ENCODE data around the gene GRIA4.

GRIA4 gene

DNA sequence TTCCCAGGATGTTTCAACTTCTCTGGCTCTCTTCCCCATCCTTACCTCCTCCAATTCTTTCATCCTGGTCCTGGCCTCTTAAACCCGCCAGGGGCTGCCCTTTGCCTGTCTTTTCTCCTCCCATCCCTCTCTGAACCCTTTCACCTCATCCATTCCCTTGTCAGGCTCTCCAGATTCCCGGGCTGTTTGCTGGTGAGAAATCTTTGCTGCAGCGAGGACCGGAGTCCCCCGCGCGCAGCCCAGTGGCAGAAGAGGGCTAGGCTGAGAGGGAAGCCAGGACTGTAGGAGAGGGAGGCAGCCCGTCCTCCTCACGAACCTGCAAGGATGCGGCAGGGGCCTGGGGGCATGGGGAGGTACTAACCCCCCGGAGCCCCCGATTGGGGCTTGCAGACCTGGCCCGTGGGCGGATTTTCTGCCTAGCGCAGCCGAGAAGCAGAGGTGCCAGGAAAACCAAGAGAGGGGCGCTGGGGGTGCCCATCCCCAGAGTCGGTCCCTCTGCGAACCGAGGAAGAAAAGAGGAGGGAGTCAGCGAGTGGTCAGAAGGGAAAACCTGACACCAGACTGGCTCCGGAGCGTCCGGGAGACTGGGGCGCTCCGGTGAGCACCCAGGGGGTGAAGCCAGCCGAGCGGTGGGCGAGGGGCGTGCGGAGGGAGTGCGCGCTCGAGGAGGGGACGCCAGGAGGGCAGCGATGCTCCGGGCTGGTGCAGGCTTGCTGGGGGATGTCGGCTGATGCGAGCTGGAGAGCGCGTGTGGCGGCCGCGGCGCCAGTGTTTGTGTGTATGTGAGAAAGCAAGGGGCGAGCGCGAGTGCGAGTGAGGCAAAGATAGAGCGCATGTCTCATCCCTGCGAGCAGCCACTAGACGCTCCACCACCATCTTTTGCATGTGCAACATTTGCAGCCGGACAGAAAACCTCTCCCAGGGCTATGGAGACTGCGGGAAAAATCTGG is at the start of gene GRIA4:
Gene GRIA4 (plus strand): TSS at position 242 of the 950 bp plus-strand sequence. CDS start 925 bp downstream, outside the sequence.
- no peak for DNase-seq (ENCODE audit: low spot score)

DNA sequence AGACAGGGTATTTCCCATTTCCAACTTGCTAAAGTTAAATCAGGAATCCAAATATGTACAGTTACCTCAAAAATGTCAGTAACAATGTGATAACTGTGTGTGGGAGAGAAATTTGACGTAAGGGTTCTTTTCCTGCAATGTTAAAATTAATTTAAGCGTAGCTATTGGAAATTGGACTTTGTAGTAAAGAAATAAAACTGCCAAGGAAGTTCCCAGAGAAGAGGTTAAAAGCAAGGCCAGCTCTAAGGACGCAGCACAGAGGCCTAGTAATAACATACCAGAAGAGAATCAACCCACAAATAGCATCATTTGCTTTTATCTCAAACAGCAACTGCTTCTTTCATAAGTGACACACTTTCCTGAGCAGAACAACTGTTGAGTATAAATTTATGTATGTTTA is 36.8 kb upstream of the GRIA4 start:
- no peak for DNase-seq (ENCODE audit: low spot score)

DNA sequence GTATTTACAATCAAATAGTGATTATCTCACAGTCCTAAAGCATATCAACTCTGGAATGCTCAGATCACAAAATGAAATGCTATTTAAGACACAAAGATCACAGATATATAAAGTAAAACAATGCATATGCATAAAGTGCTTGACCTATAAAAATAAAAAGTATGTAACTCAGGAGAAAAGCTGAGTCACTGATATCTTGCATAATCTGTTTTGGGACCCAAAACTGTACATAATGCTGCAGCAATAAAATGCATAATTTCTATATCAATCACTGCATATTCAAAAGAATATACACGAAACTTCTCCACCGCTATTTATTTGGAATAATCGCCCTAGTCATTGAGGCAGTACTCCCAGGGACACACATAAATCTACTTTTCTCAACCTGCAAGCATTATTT is 34.9 kb upstream of the GRIA4 start:
- DNase-seq (ENCODE audit: low spot score): no peak

DNA sequence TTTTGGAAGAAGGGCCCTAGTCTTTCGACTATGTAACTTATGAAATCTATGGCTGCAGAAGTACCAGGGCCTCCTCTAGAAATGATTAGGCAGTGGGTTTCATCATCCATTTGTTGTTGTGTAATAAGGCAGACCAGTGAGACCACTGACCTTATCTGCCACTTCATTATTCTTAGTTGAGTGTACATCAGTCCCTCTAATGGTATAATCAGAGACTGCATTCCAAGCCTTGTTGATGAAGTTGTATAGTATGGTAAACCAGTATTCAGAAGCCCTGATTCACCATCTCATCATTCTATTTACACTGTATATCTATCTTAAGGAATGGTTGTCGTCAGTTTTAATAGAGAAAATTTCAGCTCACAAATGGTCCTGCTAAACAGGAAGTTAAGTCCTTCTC is 32.2 kb upstream of the GRIA4 start:
- no peak for DNase-seq (ENCODE audit: low spot score)

DNA sequence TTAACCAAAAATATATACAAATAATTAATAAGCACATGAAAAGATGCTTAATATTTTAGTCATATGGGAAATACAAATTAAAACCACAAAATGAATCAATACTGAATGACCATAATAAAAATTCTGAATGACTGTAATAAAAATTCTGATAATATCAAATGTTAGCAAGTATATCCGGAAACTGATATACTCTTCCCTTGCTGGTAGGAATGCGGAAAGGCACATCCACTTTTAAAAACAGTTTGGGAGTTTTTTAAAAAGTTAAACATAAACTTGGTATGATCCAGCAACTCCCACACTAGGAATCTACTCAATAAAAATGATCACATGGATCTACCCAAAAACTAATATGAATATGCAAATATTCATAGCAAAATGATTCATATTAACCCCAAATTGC is 30.8 kb upstream of the GRIA4 start:
- DNase-seq (ENCODE audit: low spot score): no peak

DNA sequence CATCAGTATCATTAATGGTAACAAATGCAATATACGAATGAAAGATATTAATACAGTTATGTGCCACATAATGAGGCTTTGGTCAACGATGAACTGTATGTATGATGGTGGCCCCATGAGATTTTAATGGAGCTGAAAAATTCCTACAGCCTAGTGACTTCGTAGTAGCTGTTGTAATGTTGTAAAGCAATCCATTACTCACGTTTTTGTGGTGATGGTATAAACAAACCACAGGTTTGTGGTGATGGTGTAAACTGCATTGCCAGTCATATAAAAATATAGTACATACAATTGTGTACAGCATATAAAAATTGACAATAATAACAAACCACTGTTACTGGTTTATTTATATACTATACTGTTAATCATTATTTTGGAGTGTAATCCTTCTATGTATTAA is 27.4 kb upstream of the GRIA4 start:
- no peak for DNase-seq (ENCODE audit: low spot score)

DNA sequence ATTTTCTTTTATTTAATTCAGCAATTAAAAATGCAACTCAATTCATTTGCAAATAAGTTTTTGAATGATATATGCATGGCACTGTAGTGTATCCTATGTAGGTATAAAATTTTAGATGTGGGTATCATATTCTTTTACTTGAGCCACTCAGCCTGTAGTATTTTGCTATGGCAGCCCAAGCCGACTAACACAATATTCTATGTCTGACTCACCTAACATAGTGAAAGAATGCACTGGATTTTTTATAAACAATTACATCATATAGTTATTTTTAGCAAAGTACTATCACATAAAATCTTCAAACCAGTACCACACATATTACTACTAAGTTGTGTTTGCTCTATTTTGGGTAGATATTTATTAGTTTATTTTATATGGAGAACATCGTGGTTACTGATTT is 21.9 kb upstream of the GRIA4 start:
- DNase-seq (ENCODE audit: low spot score): no peak

DNA sequence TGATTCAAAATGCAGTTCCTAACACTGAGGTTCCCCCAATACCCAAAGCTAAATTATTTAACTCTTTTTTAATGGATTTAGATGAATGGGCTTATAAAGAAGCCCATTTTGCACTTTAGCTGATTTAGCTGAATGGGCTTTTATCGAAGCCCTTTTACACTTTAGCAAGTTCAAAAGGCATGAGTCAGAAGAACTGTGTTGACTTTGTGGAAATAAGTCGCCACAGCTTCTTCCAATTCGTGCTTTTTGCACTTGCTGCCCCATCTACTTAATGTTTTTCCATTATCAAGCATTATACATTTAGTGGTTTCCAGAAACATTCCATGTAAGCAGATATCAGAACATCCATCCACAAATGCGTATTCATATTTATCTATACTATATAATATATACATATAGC is 20.5 kb upstream of the GRIA4 start:
- no peak for DNase-seq (ENCODE audit: low spot score)

DNA sequence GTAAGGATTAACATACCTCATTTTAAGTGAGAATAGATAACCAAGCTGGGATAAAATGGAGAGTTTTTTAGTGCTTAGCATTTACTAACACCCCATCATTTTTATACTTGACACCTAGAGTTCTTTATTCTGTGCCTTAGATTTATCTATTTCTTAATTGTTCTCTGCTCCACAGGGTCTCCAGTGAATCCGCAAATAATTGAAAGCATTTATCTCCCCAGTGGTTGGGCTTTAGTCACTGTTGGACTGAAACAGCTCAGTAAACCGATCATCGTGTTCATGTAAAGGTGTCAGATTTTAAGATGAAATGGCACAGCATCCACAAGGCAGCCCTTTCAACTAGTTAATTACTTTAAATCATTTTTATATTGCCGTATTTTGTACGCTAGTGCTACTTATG is 17.8 kb upstream of the GRIA4 start:
- DNase-seq (ENCODE audit: low spot score): no peak

DNA sequence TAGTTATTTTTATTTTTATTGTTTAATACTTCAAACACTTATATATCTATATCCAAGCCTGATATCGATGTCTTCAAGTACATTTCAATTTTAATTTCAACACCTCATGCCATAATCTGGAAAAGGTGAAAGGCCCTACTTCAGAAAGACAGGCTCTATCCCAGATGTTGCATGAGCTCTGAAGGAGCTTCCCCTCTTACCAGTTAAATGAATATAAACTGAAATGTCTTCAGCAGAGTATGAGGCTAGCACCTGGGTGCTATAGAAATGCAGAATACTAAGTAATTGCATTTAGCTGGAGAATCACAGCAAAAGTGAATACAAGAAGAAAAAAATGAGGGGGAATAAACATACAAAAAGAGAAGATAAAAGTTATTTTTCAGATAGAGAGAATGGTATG is 11.5 kb upstream of the GRIA4 start:
- DNase-seq (ENCODE audit: low spot score): no peak

DNA sequence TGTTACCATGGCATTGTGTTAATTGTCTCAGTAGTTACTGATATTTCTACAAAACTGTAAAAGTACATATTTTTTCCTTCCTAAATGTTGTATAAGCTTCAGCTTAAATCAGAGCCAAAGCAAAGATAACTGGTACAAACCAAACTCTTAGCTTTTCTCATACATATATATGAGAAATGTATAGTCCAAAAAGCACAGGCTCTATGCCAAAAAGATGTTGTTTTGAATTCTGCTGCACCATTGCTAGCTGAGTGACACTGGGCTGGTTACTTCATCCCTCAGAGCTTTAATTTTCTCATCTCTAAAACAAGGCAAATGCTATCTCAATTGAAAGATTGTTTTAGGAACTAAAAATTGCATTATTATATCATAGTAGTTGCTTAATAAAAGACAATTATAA is 6.7 kb upstream of the GRIA4 start:
- no peak for DNase-seq (ENCODE audit: low spot score)

DNA sequence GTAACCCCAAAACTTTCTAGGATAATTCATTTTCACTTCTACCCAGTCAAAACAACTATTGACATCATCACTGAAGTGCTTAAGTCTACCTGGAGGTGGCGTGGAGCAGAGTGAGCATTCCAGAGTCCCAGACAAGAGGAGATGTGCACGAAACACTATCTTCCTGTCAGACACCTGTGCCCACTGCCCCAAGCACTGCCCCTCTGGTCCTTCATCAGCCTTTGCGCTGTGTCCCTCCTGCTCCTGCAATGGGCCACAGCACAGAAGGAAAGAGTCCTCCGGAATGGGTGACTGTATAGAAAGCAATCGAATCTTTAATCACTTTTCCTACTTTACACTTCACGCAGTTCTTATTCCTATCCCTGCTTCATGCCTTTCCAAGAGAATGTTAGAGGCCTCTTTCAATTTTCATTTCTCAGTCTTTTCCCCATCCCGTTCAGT is 512 bp upstream of the GRIA4 start:
- DNase-seq (ENCODE audit: low spot score): no peak

DNA sequence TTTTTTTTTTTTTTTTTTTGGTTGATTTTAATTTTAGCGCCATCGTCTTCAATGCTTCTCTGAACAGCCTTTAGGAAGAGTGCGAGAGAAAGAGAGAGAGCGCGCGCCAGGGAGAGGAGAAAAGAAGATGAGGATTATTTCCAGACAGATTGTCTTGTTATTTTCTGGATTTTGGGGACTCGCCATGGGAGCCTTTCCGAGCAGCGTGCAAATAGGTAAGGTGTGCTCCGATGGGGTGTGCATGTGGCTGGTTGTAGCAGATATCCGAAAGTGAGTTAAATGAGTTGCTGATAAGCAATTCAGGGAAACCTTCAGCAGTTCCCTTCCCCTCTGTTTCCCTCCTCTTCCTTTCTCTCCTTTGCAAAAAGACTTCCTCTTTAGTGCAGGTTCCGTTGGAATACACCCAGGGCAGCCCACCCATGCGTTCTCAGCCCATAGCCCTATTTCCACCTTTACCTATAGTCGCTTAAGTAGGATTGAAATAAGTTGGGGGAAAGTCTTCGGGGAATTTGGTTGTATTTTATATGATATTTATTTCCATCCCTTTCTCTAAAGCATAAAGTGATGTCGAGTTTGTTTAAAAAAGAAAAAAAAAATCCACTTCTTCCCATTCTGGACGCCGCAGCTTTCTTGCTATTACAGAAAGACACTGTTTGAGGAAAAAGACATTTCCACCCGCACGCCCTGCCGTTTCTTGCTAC is 1.1 kb downstream of the GRIA4 start:
- no peak for DNase-seq (ENCODE audit: low spot score)

DNA sequence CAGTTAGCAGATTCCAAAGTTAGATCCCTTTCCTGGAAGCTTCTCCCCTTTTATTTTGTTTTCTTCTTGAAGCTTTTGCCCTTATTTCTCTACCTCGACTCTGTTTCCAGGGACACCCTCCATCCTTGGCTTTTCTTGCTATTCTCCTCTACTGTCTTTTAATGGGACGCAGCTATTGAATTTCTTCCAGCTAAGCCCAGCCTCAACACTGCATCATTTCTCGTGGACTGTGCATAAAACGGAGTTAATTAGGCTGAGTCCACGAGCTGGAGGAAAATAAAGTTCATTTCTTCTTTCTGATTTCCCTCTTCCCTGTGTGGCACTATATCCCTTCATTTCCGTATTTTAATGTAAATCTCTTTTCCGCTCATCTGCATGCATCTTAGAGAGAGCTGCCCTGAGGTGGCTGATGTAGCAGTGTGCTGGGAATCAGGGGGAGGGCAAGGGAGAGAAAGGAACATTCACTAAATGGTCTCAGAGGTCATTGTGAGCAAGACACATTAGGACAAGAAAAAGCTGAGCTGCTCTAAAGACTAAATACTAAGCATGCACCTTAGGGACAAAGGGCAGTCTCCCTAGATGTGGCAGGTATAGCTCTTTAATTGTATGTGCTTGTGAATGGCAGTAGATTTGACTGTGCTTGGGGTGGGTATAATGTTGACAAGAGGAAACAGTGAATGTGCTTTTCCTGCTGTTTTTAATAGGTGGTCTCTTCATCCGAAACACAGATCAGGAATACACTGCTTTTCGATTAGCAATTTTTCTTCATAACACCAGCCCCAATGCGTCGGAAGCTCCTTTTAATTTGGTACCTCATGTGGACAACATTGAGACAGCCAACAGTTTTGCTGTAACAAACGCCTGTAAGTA is 1.9 kb downstream of the GRIA4 start:
- no peak for DNase-seq (ENCODE audit: low spot score)

DNA sequence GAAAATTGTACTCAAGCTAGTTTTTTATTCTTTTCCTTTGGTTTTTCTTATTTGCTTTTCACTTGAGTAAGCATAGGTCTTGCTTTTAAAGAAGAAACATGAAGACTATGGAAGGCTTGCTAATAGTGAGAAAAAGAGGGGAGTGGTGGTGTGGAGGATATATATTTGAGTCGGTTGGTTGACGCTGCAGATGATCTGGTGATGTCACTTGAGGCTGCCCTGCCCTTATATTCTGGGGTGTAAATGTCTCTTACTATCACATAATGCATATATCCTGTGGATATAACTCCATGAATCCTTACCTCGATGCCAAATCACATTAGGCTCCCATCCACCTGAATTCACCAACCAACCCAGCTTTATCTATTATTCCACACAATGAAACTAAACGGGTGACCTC is 2.9 kb downstream of the GRIA4 start:
- DNase-seq (ENCODE audit: low spot score): no peak

DNA sequence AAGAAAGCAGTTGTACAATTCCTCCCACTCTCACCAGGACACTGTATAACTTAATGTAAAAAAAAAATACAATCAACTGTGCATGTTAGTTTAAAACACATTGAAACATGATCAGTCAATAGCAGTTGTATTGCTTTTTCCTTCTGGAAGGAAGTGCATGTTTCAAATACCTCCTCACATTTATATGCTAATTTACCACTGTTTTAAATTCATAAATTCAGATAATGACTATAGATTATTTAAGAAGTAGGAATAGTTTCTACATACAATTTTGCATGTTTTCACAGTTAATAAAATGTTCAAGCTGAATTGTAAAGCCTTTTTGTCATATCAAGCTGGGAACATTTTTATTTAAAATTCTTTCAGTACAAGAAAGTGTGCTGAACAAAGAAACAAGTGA is 3.3 kb downstream of the GRIA4 start:
- DNase-seq (ENCODE audit: low spot score): no peak

DNA sequence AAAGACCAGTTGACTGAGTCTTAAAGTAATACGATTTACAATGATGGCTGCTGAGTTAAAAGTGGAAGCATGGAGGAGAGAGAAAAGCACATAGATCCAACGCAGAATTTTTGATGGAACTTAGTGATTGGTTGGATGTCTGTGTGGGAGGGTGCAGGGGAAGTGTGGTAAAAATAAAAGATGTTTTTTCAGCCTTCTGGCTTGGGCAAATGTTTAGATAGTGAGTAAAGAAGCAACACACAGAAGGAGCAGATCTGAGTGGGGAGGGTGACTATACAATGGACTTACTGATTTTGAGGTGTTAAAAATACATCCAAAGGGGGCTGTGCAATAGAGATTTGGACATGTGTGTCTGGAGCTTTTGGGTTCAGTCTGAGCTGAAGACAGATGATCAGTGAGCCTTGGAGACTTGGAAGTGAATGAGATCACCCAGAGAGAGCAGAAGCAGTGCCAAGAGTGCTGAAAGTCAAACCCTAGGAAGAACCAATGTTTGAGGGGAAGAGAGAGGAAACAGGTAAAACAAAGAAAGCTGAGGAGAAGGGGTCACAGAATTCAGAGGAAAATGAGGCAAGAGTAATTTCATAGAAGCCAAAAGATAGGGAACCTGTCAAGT is 8.6 kb downstream of the GRIA4 start:
- DNase-seq (ENCODE audit: low spot score): no peak

DNA sequence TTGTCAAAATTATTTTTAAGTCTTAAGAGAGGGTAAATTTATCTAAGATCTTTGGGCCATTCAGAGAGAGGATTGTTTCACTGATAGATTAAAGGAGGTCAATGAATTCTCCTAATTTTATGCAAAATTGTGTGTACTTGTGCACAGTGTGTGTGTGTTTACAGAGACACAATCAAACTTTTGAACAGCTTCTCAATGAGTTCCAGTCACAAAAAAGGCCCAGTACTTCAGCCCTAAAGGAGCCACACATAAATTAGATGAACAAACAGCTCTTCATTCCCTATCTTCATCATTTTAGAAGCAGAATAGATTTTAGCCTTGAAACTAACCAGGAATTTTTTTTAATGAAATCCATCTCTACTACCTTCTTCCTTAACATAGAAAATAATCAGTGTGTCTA is 9.7 kb downstream of the GRIA4 start:
- no peak for DNase-seq (ENCODE audit: low spot score)

DNA sequence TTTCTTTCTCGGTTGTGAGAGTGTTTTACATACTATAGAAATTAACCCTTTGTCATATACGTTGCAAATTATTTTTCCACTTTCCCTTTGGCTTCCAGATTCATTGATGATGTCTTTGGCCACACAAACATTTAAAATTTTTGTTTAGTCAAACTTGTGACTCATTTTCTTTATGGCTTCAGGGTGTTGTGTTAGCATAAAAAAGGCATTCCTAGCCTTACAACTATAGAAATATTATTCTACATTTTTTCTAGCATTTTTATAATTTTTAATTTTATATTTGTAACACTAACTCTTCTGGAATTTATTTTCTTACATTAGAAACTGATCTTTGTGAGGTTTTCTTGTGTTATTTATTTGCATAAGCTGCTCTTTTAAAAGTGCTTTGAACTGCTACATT is 12.1 kb downstream of the GRIA4 start:
- DNase-seq (ENCODE audit: low spot score): no peak

DNA sequence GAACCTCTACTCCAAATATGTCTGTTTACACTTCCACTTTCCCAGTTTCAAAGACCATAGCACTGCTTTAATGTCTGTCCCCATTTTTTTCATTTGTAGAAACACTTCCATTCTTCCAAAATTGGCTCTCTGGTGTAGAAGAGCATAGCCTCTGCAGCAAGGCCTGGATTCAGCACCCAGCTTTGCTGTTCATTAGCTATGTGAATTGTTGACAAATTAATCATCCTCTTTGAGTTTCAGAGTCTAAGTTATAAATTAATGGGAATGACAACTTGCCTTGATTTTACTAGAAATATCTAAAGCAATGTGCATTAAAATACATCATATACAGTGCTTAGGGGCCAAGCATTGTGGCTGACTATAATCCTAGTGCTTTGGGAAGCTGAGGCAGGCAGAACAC is 22.4 kb downstream of the GRIA4 start:
- DNase-seq (ENCODE audit: low spot score): no peak

DNA sequence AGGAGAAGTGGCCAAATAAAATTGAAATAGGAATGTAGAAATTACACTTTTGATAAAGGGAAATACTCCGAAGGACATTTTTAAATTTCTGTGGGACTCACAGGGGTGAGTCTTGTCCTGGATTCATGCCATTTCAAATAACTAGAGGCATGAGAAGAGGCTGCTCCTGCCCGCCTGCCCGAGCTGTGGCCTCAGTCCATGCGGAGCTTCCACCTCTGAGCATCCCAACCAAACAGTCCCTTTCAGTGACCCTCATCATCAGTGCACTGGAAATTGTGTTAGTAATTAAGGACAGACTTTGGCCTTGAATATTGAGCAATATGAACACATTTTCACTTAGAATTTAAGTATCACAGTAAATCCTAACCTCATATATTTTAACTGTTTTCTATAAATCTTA is 25.6 kb downstream of the GRIA4 start:
- no peak for DNase-seq (ENCODE audit: low spot score)

DNA sequence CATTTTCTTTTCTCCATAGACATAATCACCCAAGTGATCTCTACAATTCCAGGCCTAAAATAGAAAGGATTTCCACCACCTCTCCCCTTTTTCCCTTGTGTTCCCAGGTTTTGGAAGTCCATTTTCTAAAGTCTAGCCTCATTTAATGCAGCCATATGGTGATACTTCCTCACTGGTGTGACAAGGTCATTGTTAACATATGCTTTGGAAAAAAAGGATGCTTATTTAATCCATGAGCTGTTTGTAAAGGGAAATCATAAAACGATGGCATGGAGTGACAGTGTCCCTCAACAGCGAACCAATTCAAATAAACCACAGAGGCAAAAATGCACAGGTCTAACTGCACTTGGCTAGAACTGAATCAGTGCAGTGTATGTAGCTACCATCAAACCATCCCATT is 26.6 kb downstream of the GRIA4 start:
- no peak for DNase-seq (ENCODE audit: low spot score)

Measured in CD4-positive, alpha-beta T cell treated with Interleukin-15 for 4 hours (primary cell).